Tongue (tissue), 2 donors: ENCODE data around the gene AXL. TPM values are rescaled to one million over a fixed set of nuclear protein-coding genes. Genes with fewer than 3 reads are reported as not detected.

Source experiments
- DNase-seq: peaks from one replicate; pipeline ENCODE4 v3.0.0-alpha.2; 2015
- total RNA-seq: library from RNA; depleted of rRNA; stranded (reverse); fragments of >200 nt; gene quantifications from one replicate; pipeline ENCODE4 v1.2.3, GENCODE V29; 2014

The AXL gene
- total RNA-seq, 1 donor from 2014 or later, result 57.3 TPM

- no peak for DNase-seq
Measured at GRCh38 chr19:41235480-41235879, 16.5 kb downstream of the AXL start.

GRCh38 chr19:41238244-41238643 lies 19.2 kb downstream of the AXL start:
- no peak for DNase-seq

- DNase-seq, result no peak
Measured at GRCh38 chr19:41239363-41239762, 20.3 kb downstream of the AXL start.

GRCh38 chr19:41239961-41240574 lies 21.0 kb downstream of the AXL start:
- no peak for DNase-seq

GRCh38 chr19:41241859-41242258 lies 22.8 kb downstream of the AXL start:
- no peak for DNase-seq

GRCh38 chr19:41244117-41244516 lies 25.1 kb downstream of the AXL start:
- DNase-seq, result no peak

GRCh38 chr19:41245843-41246242 lies 26.8 kb downstream of the AXL start:
- no peak for DNase-seq

- DNase-seq, result no peak
Measured at GRCh38 chr19:41248895-41249294, 29.9 kb downstream of the AXL start.

- no peak for DNase-seq
Measured at GRCh38 chr19:41249707-41250423, 30.8 kb downstream of the AXL start.

GRCh38 chr19:41253660-41254059 lies 34.6 kb downstream of the AXL start:
- DNase-seq, result no peak

GRCh38 chr19:41255171-41255570 lies 36.1 kb downstream of the AXL start:
- no peak for DNase-seq

- DNase-seq, result no peak
Measured at GRCh38 chr19:41261474-41262190, 42.6 kb downstream of the AXL start.

- peak; percentile 81 for DNase-seq
Measured at GRCh38 chr19:41263042-41263849, 44.2 kb downstream of the AXL start.

GRCh38 chr19:41263850-41264580 lies 45.0 kb downstream of the AXL start, which contains the start of gene HNRNPUL1:
Gene HNRNPUL1, plus strand, starts transcription at chr19:41264372. Its CDS starts 132 bp downstream, at chr19:41264504.
- DNase-seq, result peak; percentile 100

- peak; percentile 76 for DNase-seq
Measured at GRCh38 chr19:41264581-41265394, 45.8 kb downstream of the AXL start.

GRCh38 chr19:41265395-41266153 lies 46.6 kb downstream of the AXL start:
- peak; percentile 45 for DNase-seq

GRCh38 chr19:41269055-41269454 lies 50.0 kb downstream of the AXL start:
- no peak for DNase-seq

GRCh38 chr19:41269571-41269970 lies 50.5 kb downstream of the AXL start:
- DNase-seq, result no peak

GRCh38 chr19:41273076-41273475 lies 54.1 kb downstream of the AXL start:
- no peak for DNase-seq

GRCh38 chr19:41274802-41275201 lies 55.8 kb downstream of the AXL start:
- no peak for DNase-seq
